GM12864 (cell line): ENCODE data around the gene TPD52L2.

Source experiments
- DNase-seq: peaks from one replicate; pipeline ENCODE4 v3.0.0-alpha.2; 2011; ENCODE audit warnings: low read depth
- H3K4me3 ChIP-seq: 2 replicates; pipeline ENCODE4 v1.5.1; 2011; ENCODE audit warnings: mild to moderate bottlenecking, low read depth, low read length, control low read depth
- TF ChIP-seq, protein P1 (sequence below): IDR thresholded peaks from 2 replicates; pipeline ENCODE4 v1.5.1; 2011; ENCODE audit warnings: low read depth, mild to moderate bottlenecking, moderate library complexity, low read length, control low read depth, inconsistent platforms; ENCODE audit errors: missing control alignments

The TPD52L2 gene

DNA sequence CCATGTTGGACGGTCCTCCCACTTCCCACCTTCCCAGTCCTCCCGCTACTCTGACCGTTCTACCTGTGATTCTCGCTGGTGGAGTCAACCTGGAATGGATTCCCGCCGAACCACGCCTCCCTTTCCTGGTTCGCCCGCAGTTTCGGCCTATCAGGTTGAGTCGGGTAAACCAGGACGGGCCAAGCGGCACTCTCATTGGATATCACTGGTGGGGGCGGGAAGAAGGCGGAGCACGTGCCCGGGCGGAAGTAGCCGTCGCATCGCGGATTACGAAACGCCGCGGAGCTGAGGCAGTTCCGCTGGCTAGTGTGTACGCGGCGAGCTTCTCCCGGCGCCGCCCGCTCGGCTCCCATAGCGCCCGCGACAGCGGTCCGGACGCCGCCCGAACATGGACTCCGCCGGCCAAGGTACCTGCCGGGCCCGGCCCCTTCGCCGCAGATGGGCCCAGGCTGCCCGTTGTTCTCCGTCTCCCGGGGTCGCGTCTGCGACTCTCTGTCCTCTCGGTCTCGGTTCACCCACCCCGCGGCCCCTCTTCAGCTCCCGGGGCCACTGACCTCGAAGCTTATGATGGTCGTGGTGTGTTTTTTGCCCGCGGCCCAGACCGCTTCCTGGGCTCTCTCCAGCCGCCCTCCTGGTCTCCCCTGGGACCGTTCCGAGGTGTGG, at the start of gene TPD52L2:
Gene TPD52L2, plus strand, starts transcription at position 293 of the 663 bp plus-strand sequence. Its CDS starts 96 bp downstream, at position 389.
- peak; percentile 96 for DNase-seq
- H3K4me3 ChIP-seq = peak within 1 kb of the TSS; percentile 98
- TF ChIP-seq, protein P1, sequence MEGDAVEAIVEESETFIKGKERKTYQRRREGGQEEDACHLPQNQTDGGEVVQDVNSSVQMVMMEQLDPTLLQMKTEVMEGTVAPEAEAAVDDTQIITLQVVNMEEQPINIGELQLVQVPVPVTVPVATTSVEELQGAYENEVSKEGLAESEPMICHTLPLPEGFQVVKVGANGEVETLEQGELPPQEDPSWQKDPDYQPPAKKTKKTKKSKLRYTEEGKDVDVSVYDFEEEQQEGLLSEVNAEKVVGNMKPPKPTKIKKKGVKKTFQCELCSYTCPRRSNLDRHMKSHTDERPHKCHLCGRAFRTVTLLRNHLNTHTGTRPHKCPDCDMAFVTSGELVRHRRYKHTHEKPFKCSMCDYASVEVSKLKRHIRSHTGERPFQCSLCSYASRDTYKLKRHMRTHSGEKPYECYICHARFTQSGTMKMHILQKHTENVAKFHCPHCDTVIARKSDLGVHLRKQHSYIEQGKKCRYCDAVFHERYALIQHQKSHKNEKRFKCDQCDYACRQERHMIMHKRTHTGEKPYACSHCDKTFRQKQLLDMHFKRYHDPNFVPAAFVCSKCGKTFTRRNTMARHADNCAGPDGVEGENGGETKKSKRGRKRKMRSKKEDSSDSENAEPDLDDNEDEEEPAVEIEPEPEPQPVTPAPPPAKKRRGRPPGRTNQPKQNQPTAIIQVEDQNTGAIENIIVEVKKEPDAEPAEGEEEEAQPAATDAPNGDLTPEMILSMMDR = no peak

DNA sequence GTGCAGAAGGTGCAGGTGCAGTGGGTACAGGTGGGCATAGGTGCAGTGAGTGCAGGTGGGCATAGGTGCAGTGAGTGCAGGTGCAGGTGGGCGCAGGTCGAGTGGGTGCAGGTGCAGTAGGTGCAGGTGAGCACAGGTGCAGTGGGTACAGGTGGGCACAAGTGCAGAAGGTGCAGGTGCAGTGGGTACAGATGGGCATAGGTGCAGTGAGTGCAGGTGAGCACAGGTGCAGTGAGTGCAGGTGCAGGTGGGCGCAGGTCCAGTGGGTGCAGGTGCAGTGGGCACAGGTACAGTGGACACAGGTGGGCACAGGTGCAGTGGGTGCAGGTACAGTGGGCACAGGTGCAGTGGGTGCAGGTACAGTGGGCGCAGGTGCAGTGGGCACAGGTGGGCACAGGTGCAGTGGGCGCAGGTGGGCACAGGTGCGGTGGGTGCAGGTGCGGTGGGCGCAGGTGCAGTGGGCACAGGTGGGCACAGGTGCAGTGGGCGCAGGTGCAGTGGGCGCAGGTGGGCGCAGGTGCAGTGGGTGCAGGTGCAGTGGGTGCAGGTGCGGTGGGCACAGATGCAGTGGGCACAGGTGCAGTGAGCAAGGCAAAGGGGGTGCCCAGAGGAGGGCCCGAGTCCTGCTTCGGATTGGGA, 49.3 kb upstream of the TPD52L2 start:
- TF ChIP-seq, protein P1 = no peak
- H3K4me3 ChIP-seq = no peak overlapping the region
- no peak for DNase-seq

DNA sequence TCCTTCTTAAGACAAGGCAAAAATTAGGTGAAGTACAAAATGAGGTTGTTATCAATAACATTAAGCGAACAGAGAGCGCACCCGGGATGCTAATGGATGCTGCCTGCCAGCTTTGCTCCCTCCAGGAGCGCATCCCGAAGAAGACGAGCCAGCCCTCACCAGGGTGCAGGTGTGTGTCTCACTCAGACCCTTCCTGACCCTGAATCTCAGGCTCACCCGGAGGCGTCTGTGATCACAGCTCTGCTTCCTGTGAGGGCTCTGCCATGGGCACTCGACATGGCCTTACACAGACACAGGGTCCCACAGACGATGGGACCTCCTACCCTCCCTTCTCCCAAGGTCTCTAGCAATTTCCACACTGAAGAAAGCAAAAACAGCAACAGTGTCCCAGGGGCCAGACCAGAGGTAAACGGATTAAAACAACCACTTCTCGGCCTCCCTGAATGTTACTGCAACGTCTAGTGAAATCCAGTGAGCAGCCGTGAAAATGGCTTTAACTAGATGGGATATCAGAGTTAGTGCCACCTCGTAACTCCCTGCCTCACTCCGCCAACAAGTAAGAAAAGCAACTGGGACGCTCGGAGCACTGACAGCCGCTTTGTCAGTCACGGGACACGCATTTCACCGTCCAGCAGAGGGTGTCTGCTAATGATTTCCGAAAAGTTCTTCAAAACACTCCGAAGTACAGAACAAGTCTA, 45.7 kb upstream of the TPD52L2 start:
- H3K4me3 ChIP-seq = no peak overlapping the region
- TF ChIP-seq, protein P1 = no peak
- no peak for DNase-seq

DNA sequence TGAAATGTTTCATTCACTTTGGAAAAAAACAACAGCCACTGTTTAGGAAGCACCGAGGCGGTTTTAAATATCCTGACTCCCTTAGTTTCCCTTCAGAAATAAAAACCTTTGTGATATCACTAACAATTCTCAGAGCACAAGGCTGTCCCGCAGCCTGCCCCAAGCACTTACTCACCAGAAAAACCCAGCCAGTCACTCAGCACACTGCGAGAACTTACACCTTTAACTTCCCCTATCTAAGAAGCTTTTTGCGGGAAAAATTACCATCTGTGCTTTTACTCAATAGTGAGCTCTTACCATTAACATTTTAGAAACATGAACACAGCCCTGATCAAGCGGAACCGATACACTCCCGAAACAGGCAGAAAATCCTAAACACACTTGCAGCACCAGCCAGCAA, 43.3 kb upstream of the TPD52L2 start:
- H3K4me3 ChIP-seq = no peak overlapping the region
- DNase-seq = no peak
- TF ChIP-seq, protein P1 = no peak

DNA sequence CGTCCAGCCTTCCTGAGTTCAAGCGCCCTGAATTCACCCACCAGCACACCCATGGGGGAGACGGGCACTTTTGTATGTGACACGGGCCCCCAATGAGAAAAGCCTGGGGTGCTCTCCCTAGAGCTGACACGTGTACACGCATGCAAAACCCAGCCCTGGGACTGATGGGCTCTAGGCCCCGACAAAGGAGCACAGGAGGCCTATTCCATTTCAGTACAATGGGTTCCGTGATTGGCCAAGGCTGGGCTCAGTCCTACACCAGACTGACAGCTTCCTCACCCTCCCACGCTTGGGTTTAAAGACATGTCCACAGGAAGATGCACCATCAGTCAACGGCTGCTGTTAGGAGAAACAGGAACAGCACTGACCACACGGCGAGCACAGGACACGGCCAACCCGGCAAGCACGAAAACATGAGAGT, 42.8 kb upstream of the TPD52L2 start:
- no peak overlapping the region for H3K4me3 ChIP-seq
- TF ChIP-seq, protein P1 = no peak
- DNase-seq = no peak

DNA sequence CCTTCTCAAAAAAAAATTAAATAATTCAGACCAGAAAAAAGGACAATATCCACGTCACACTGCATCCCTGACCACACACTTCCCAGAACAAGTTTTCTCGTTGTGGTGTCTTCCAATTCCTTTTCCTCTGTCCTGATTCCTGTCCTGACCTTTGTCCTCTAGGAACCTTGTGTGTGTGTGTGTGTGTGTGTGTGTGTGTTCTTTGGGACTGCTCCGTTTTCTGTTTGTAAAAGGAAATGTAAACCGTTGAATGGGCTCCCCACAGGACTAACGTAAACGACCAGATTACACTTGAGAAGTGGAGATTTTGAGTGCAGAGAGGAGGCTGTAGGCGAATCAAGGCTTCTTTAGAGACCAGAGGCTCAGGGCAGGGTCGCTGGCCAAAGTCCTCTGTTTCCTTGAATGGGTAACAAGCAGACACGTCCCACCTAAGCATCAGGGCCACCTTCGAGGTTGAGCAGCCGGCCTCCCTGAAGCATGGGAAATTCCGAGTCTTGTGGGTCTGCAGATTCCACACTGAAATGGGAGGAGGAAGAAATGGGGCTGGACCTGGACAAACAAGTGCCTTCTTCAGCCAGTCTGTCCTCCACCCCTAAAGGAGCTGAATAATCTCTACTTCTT, 41.3 kb upstream of the TPD52L2 start:
- TF ChIP-seq, protein P1 = no peak
- no peak for DNase-seq
- H3K4me3 ChIP-seq = no peak overlapping the region
